Activated CD8-positive, alpha-beta memory T cell treated with anti-CD3 and anti-CD28 coated beads, Interleukin-2, amount 50 U/mL, for 24 hours (primary cell): Measurements from ENCODE around the gene CORO2B.

Experiments used
- DNase-seq: peaks from one replicate; pipeline ENCODE4 v3.0.0-alpha.2; 2020; ENCODE audit errors: extremely low read depth

Gene CORO2B

DNA sequence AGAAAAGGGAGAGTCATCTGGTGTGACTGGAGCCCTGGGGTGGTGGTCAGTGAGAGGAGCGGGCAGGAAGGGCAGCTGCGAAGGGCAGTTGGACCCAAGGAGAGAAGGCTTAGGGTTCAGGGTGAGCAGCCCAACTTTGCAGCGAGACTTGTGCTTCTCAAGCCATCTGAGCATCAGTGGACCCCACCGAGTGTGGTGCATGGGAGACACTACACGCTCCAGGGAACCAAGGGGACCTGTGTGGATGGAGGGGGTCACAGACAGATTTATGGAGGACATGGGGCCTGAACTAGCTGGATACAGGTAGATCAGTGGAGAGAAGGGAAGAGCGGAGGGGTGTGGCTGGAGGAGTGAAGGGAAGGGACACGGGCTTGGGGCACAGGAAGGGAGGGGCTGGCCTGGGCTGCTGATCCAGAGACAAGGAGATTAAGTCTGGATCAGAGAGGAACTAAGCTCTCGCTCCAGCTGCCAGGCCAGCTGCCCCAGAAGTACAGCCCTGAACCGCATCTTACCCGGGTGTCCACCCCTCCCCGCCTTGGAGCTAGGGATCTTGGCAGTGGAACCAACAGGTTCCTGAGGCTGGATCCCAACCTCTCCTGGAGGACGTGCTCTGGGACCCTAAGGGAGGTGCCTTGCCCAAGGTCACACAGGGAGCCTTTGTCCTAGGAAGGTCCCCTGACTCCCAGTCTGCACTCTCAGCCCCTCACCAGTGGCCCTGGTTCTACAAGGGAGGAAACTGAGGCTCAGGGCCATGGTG is 120.5 kb downstream of the CORO2B start:
- no peak for DNase-seq

- no peak for DNase-seq
These were observed 121.2 kb downstream of the CORO2B start for GRCh38 chr15:68699881-68700454.

GRCh38 chr15:68700455-68701123 is 121.8 kb downstream of the CORO2B start:
- no peak for DNase-seq

GRCh38 chr15:68701886-68702285 is 123.1 kb downstream of the CORO2B start:
- DNase-seq = no peak

DNA sequence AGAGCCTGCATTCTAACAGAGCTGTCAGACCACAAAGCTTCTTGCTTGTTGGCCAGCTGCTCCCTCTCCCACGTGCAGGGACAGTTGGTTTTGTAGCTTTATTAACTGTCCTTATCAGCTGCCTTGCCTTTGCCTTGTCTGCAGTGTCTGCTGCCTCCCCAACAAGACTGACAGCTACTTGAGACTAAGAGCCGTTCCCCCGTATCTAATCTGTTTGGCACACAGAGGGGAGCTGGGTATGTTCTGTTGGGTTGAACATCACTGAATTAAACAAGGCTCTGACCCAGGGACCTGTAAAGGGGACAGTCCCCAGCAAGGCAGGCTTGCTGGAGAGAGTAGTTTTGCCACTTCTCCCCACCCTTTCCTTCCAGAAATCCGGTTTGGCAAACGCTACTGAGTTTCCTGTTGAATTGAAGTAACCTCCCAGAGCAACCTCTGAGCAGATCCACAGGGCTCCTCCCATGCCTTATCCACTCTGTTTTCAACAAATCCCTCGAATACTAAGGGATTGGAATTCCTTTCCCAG is 125.8 kb downstream of the CORO2B start:
- DNase-seq = no peak

DNA sequence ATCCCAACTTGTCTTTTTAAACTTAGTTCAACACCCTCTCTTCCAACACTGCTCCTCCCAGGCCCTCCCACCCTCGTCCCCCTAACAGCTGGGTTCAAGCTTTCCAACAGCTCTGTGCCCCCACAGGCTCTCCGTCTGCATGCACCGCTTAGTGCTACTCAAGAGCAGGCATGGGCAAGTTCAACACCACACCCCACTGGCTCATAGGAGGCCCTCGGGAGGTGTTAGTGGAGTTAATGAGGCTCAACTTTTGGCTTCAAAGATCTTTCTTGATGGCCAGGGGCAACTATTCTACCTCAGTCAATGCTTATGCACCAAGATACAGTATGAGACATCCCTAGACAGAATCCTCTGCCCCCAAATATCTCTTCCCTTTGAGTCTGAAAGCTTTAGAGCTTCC is 127.5 kb downstream of the CORO2B start:
- no peak for DNase-seq

GRCh38 chr15:68706931-68707330 is 128.1 kb downstream of the CORO2B start:
- no peak for DNase-seq

DNA sequence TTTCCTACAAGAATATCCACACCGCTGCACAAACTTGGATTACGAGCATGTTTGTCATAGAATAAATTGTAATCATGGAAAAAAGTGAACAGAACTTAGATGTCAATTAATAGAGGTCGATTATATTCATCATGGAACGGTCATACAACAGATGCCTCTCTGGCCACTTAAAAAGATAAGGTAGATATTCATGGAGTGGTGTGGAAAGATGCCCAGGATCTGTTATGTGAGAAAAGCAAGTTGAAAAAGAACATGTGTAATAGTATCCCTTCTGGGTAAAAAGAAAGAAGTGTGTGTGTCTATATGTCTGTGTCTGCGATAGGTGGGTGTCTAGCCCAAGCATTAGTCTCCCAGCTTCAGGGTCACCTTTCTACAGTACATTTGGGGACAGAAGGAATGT is 128.6 kb downstream of the CORO2B start:
- no peak for DNase-seq

DNA sequence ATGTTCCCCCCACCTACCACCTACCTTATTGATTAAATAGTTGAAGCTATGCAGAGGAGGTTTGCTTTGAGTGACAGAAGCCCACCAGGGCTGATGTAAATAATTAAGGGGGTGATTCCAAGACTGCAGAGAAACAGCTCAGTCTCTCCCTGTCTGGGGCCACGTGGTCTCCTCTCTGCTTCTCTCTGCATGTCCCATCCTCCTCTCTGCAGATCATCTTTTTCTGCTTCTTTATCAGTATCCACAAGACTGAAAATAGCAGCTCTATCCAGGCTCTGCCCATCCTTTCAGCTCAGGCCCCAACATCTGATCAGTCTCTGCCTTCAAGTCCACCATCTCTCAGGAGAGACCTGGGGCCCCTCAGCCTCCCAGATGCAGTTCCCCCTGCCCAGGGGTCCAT is 131.1 kb downstream of the CORO2B start:
- no peak for DNase-seq

DNA sequence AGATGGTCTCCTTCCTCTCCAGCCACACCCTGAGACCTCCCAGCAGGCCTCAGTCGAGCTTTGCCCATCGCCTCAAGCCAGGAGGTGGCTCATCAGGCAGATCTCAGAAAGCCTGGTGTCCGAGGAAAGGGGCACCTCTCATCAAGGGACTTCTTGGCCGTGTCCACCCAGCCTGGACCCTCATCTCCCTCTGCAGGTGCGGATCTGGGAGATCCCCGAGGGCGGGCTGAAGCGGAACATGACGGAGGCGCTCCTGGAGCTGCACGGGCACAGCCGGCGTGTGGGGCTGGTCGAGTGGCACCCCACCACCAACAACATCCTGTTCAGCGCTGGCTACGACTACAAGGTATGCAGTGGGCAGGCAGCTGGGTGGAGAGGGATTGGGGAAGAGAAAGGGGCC is 131.7 kb downstream of the CORO2B start:
- DNase-seq = no peak

GRCh38 chr15:68711406-68711805 is 132.6 kb downstream of the CORO2B start:
- DNase-seq = no peak

GRCh38 chr15:68712886-68713285 is 134.1 kb downstream of the CORO2B start:
- DNase-seq = no peak

- DNase-seq = no peak
These were observed 135.1 kb downstream of the CORO2B start for GRCh38 chr15:68713874-68714273.

- DNase-seq = no peak
These were observed 136.3 kb downstream of the CORO2B start for GRCh38 chr15:68715111-68715510.

DNA sequence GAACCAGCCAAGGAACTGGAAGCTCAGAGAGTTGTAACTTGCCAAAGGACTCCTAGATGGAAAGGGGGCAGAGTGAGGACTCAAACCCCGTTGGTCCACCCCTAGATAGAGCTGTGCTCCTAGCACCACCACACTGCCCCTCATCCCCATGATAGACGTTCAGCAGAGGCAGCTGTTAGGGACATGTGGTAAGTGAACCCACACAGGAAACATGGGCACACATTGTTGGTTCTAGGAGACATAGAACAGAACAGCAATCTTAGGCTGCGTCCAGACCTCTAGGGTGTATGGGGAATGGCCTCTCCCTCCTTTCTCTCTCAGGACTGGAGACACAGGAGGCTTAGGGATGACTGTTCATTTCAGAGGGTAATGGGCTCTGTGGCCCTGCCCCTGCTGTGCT is 139.2 kb downstream of the CORO2B start:
- no peak for DNase-seq

DNA sequence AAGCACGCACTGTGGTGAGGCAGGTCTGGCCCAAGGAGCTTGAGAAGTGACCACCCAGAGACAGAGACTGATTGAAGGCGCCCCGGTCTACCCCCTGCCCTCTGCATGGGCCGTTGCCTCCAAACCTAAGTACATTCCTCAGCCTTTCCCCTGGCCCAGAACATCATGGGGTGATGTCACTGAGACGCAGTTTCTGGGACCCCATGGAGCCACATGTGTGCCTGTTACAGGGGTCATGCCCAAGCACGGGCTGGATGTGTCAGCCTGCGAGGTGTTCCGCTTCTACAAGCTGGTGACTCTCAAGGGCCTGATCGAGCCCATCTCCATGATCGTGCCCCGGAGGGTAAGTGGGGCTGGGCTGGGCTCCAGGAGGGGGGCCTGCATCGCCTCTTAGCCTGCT is 139.7 kb downstream of the CORO2B start:
- DNase-seq = no peak

DNA sequence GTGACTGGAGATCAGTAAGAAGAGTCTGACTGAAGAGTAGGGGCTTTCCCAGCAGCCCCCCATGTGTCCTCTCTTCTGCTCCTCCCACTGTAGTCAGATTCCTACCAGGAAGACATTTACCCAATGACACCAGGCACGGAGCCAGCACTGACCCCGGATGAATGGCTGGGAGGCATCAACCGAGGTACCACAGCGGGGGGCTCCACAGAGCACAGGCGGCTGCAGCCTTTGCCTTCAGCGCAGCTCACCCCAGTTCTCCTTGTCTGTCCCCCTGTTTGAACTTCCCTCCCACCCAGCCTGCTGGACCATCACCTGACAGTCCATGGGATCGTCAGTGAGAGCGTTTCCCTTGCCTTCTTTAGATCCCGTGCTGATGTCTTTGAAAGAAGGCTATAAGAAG is 140.3 kb downstream of the CORO2B start:
- DNase-seq = no peak

DNA sequence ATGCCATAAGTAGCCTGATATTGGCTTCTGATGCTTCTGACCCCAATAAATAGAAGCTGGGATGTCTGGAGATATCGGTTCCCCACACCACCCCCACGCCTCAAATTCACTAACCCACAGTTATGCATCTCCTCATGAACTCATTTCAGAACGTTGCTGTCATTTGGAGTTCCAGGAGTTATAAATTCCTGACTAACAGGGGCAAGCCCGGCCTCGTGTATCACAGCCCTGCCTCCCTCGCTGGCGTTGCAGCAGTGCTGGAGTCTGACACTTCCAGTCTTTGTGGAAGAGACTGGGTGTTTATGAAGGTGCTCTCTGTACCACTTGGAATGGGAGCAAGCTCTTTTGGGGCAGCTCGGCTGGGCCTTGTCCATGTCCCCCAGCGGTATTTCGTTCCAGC is 140.9 kb downstream of the CORO2B start:
- no peak for DNase-seq

DNA sequence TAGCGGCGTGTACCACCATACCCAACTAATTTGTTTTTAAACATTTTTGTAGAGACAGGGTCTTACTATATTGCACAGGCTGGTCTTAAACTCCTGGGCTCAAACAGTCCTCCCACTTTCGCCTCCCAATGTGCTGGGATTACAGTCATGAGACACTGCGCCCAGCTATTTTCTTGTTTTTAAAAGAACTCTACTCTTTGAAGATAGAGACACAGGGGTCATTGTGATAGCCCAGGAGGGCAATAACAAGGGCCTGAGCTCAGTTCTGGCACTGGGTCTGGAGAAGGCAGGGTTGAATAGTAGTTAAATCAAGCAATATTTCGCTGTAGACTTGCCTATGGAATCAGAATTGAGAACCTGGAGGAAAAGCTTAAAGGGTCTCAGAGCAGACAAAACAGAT is 143.1 kb downstream of the CORO2B start:
- no peak for DNase-seq

- DNase-seq = no peak
These were observed 146.9 kb downstream of the CORO2B start for GRCh38 chr15:68725736-68726135.

GRCh38 chr15:68726246-68726645 is 147.5 kb downstream of the CORO2B start:
- no peak for DNase-seq

DNA sequence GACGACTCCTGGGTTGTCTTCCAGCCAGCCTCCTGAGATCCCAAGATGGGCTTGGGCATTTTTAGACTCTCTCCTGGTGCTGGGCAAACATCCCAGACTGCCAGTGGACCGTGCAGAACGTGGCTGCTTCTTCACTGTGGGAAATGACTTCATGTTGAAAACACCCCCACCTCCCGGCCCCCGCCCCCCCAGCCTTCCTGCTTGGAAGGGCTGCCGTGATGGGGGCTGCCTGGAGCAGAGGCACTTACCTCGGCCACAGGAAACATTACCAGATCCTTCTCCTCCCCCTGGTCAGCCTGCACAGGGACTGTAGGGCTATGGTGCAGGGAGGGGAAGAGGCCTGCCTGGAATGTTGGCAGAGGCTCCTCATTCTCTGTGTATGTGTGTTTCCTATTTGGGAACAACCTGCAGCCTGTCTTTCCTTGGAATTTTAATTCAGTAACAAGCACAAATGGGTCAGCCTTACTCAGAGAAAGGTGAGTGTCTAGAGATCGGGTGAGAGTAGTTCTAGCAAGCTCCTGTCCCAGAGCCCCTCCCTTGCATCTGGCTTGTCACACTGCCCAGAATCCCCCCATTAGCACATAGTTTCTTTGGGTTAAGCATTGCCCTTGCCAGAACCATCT is 151.1 kb downstream of the CORO2B start:
- no peak for DNase-seq
